Natural killer cell (primary cell): ENCODE results near the gene ERCC3. TPM values are rescaled to one million over a fixed set of nuclear protein-coding genes. Genes with fewer than 3 reads are reported as not detected.
A peak's percentile ranks its signal among the peaks of the same experiment; 100 is the strongest.

Source experiments
- ATAC-seq, 3 donors: fragments of 150-1000 bp in 2 of 3; fragments of 200-7000 bp in 1 of 3; cut with Tn5 transposase; 1 replicate in 1 of 3; 2 replicates in 2 of 3; pipeline ENCODE4 v1.10.0; 2021; ENCODE audit warnings: mild to moderate bottlenecking in 2 of 3, moderate library complexity in 2 of 3
- DNase-seq, 2 donors: peaks; one replicate each; pipeline versions ENCODE4 v3.0.0 to v3.0.0-alpha.2; 2013 to 2021; ENCODE audit warnings: mixed read lengths in 1 of 2
- H3K27ac ChIP-seq: one replicate; pipeline ENCODE4 v1.5.1; 2013; ENCODE audit warnings: mild to moderate bottlenecking, low read length
- H3K27me3 ChIP-seq: one replicate; pipeline ENCODE4 v1.6.1; 2013; ENCODE audit warnings: low read length; ENCODE audit not compliant: control insufficient read depth, insufficient read depth
- H3K36me3 ChIP-seq: one replicate; pipeline ENCODE4 v1.6.1; 2013; ENCODE audit warnings: low read length; ENCODE audit not compliant: control insufficient read depth, insufficient read depth
- H3K4me1 ChIP-seq: one replicate; pipeline ENCODE4 v1.6.1; 2013; ENCODE audit warnings: low read length; ENCODE audit not compliant: control insufficient read depth, insufficient read depth
- H3K4me3 ChIP-seq: one replicate; pipeline ENCODE4 v1.5.1; 2013; ENCODE audit warnings: low read length
- H3K9me3 ChIP-seq: one replicate; pipeline ENCODE4 v1.6.1; 2013; ENCODE audit warnings: low read length; ENCODE audit not compliant: control insufficient read depth, insufficient read depth
- H3K27ac Mint-ChIP-seq, 2 donors: one replicate each; pipeline ENCODE4 v1.8.0; 2022; ENCODE audit warnings: mild to moderate bottlenecking in 2 of 2, mixed read lengths in 2 of 2, moderate library complexity in 1 of 2
- H3K27me3 Mint-ChIP-seq, 2 donors: one replicate each; pipeline ENCODE4 v1.8.0; 2022; ENCODE audit warnings: low read depth in 2 of 2, mixed read lengths in 2 of 2
- H3K36me3 Mint-ChIP-seq: one replicate; pipeline ENCODE4 v1.8.0; 2022; ENCODE audit warnings: mixed read lengths
- H3K4me1 Mint-ChIP-seq, 2 donors: one replicate each; pipeline ENCODE4 v1.8.0; 2022; ENCODE audit warnings: mixed read lengths in 2 of 2
- H3K4me3 Mint-ChIP-seq: one replicate; pipeline ENCODE4 v1.8.0; 2022; ENCODE audit warnings: mild to moderate bottlenecking, moderate library complexity, mixed read lengths
- H3K9me3 Mint-ChIP-seq, 2 donors: one replicate each; pipeline ENCODE4 v1.8.0; 2022; ENCODE audit warnings: mixed read lengths in 2 of 2
- WGBS: methylation state at CpG from one replicate; pipeline ENCODE4 v1.1.7; 2013; ENCODE audit warnings: missing lambda C conversion rate; ENCODE audit not compliant: insufficient coverage; 5-methylcytosine and 5-hydroxymethylcytosine counted together
- intact Hi-C: fragments of 100-400 bp; cut with micrococcal nuclease; formaldehyde crosslinking; loops from one replicate; pipeline ENCODE4 v1.14.2; 2022
- total RNA-seq, 4 donors: library from RNA; stranded (reverse); fragments of 120-200 nt in 1 of 4; gene quantifications; one replicate each; pipeline versions ENCODE4 v1.2.3 to v1.2.4, GENCODE V29; 2013 to 2022
- TF ChIP-seq, protein P1 (sequence below): fragments of 200-600 bp; IDR thresholded peaks from one replicate; pipeline ENCODE4 v1.8.0; 2022; ENCODE audit warnings: antibody characterized with exemption

Gene ERCC3
- total RNA-seq, 3 donors from 2014 or later (not counting 1 experiment from before 2014, with no cell fraction given) = 56.3 to 70.0 (median 61.7) TPM

DNA sequence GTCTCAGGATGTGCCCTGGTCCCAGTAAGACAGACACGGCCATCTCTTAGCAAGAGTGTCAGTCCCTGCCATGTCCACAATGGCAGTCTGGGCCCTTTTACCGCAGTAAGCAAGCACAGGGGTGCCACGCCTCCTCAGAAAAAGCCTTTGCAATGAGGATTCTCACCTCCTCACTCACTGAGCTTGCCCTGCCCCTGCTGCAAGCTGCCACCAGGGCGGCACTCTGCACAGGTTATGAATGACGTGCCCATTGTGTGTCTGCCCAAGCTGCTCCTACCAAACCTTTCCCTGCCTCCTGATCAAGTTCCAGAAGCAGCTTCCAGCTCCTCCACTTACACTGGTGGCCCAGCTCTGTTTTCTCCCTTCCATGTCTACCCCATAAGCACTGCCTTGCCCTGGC lies 23.3 kb downstream of the ERCC3 start:
- Histone ChIP-seq H3K27me3 (no peaks in the 10 kb centered on the region), H3K9me3 (no peaks in the 10 kb centered on the region), H3K4me3 (no peak overlapping the region), H3K36me3 (peaks cover 71% of the 10 kb centered on the region), H3K27ac (no peak overlapping the region), H3K4me1 (no peaks in the 10 kb centered on the region)
- TF ChIP-seq, protein P1, sequence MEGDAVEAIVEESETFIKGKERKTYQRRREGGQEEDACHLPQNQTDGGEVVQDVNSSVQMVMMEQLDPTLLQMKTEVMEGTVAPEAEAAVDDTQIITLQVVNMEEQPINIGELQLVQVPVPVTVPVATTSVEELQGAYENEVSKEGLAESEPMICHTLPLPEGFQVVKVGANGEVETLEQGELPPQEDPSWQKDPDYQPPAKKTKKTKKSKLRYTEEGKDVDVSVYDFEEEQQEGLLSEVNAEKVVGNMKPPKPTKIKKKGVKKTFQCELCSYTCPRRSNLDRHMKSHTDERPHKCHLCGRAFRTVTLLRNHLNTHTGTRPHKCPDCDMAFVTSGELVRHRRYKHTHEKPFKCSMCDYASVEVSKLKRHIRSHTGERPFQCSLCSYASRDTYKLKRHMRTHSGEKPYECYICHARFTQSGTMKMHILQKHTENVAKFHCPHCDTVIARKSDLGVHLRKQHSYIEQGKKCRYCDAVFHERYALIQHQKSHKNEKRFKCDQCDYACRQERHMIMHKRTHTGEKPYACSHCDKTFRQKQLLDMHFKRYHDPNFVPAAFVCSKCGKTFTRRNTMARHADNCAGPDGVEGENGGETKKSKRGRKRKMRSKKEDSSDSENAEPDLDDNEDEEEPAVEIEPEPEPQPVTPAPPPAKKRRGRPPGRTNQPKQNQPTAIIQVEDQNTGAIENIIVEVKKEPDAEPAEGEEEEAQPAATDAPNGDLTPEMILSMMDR = no peak
- Mint-ChIP-seq H3K4me3 (no peak overlapping the region), H3K27me3 (no peaks in the 10 kb centered on the region), H3K27ac (no peak overlapping the region), H3K4me1 (peaks cover 0 to 12% of the 10 kb centered on the region in 2 donors), H3K36me3 (peaks cover 21% of the 10 kb centered on the region), H3K9me3 (no peaks in the 10 kb centered on the region)
- 96% methylated on average over 5 of the region's 5 CpGs for WGBS
- DNase-seq = no peak
- intact Hi-C loops = no loop called here
- ATAC-seq = peak in 1 of 3 donors; percentile 10

DNA sequence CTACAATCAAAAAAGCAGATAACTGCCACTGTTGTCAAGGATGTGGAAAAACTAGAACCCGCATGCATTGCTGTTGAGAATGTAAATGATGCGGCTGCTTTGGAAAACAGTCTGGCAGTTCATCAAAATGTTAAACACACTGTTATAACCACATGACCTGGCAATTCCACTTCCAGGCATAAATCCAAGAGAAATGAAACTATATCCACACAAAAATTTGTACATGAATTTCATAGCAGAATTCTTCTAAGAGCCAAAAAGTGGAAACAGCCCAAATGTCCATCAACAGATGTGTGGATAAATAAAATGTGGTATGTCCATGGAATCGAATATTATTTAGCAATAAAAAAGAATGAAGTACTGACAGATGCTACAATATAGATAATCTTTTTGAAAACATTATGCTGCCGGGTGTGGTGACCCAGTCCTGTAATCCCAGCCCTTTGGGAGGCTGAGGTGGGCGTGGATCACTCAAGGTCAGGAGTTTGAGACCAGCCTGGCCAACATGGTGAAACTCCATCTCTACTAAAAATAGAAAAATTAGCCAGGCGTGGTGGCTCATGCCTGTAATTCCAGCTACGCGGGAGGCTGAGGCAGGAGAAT lies 32.0 kb downstream of the ERCC3 start:
- no peak for ATAC-seq
- Histone ChIP-seq H3K9me3 (no peaks in the 10 kb centered on the region), H3K27me3 (no peaks in the 10 kb centered on the region), H3K36me3 (peaks cover 50% of the 10 kb centered on the region), H3K4me3 (no peak overlapping the region), H3K4me1 (no peaks in the 10 kb centered on the region), H3K27ac (no peak overlapping the region)
- no peak for DNase-seq
- intact Hi-C loops = no loop called here
- peaks cover 0 to 6% of the 10 kb centered on the region in 2 donors for H3K4me1 Mint-ChIP-seq
- no peaks in the 10 kb centered on the region for H3K27me3 Mint-ChIP-seq
- no peak overlapping the region for H3K4me3 Mint-ChIP-seq
- TF ChIP-seq, protein P1 = no peak
- peak overlapping the region in 1 of 2 donors; percentile 16 for H3K27ac Mint-ChIP-seq
- WGBS = 98% methylated on average over 8 of the region's 8 CpGs
- no peaks in the 10 kb centered on the region for H3K9me3 Mint-ChIP-seq
- H3K36me3 Mint-ChIP-seq = peaks cover 11% of the 10 kb centered on the region

DNA sequence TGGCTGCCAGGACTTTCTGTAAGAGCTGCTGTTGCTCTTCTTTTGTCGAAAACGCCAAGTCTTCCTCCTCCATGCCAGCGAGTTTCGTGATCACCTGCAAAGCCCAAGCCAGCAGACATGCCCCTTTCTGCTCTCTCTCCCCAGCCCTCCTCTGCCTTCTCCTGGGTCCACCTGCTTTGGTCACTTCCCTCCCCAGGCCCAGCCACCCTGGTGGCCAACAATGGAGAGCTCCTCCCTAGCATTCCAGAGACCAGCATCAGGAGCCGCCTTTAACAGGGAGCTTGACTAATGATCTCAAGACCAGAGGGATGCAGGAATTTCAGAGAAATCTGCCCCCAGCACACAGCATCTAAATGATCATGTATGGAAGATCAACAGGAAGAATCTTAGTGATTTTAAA lies 34.6 kb downstream of the ERCC3 start:
- Mint-ChIP-seq H3K4me1 (peaks cover 0 to 6% of the 10 kb centered on the region in 2 donors), H3K36me3 (peaks cover 23% of the 10 kb centered on the region), H3K27ac (peak overlapping the region; percentile 42 to 62), H3K4me3 (no peak overlapping the region), H3K9me3 (no peaks in the 10 kb centered on the region), H3K27me3 (no peaks in the 10 kb centered on the region)
- ATAC-seq (no peak), DNase-seq (no peak)
- peaks cover 55% of the 10 kb centered on the region for H3K36me3 ChIP-seq
- 100% methylated on average over 5 of the region's 5 CpGs for WGBS
- TF ChIP-seq, protein P1 = no peak
- H3K27me3 ChIP-seq = no peaks in the 10 kb centered on the region
- H3K9me3 ChIP-seq = no peaks in the 10 kb centered on the region
- intact Hi-C loops = no loop called here
- H3K27ac ChIP-seq = no peak overlapping the region
- no peaks in the 10 kb centered on the region for H3K4me1 ChIP-seq
- H3K4me3 ChIP-seq = no peak overlapping the region

DNA sequence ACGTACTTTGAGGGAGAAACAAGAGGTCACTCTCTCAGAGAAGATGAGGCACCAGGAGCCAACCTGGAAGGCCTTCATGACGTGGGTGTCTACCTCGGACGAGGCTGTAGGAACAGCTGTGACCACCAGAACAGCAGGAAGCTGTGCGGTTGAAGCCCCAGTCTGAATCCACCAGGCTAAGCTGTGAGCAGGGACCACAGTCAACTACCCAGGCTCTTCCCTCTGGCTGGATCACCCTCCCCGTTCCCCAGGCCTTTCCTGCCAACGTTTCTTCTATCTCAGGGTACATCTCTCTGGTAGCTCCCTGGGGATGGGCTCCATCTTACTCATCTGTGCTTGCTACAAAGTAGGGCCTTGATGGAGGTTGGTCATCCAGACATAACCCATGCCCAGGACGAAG lies 37.1 kb downstream of the ERCC3 start:
- peaks cover 50% of the 10 kb centered on the region for H3K36me3 ChIP-seq

More for the DNA sequence above, 37.1 kb downstream of the ERCC3 start:
- Mint-ChIP-seq H3K9me3 (no peaks in the 10 kb centered on the region), H3K36me3 (peaks cover 24% of the 10 kb centered on the region), H3K4me3 (no peak overlapping the region), H3K27ac (no peak overlapping the region), H3K27me3 (no peaks in the 10 kb centered on the region), H3K4me1 (peaks cover 0 to 6% of the 10 kb centered on the region in 2 donors)
- no peaks in the 10 kb centered on the region for H3K27me3 ChIP-seq
- intact Hi-C loops = no loop called here
- TF ChIP-seq, protein P1 = no peak
- DNase-seq (no peak), ATAC-seq (no peak)
- WGBS = 93% methylated on average over 8 of the region's 8 CpGs
- no peak overlapping the region for H3K27ac ChIP-seq
- H3K9me3 ChIP-seq = no peaks in the 10 kb centered on the region
- no peak overlapping the region for H3K4me3 ChIP-seq
- no peaks in the 10 kb centered on the region for H3K4me1 ChIP-seq
